MM.1S (cell line): ENCODE data around the gene PTPRK.

Source experiments
- DNase-seq: peaks from one replicate; pipeline ENCODE4 v3.0.0-alpha.2; 2015
- H2AFZ ChIP-seq: fragments of 300-600 bp; sonication (generic); 2 replicates; pipeline ENCODE4 v1.6.0; 2016; ENCODE audit warnings: antibody characterized with exemption, low read length
- H3F3A ChIP-seq: fragments of 300-600 bp; sonication (generic); 2 replicates; pipeline ENCODE4 v1.6.1; 2016; ENCODE audit warnings: mild to moderate bottlenecking, antibody characterized with exemption, low read length, moderate library complexity, mixed read lengths; ENCODE audit not compliant: insufficient read depth
- H3K27ac ChIP-seq: fragments of 300-600 bp; sonication (generic); 2 replicates; pipeline ENCODE4 v1.5.1; 2016; ENCODE audit warnings: mild to moderate bottlenecking, low read length
- H3K27me3 ChIP-seq: fragments of 300-600 bp; sonication (generic); replicated peaks from 2 replicates; pipeline ENCODE4 v1.6.0; 2016; ENCODE audit warnings: low read length; ENCODE audit not compliant: insufficient read depth
- H3K36me3 ChIP-seq: fragments of 300-600 bp; sonication (generic); replicated peaks from 2 replicates; pipeline ENCODE4 v1.6.1; 2016; ENCODE audit warnings: mild to moderate bottlenecking, low read length, mixed read lengths; ENCODE audit not compliant: insufficient read depth
- H3K4me1 ChIP-seq: fragments of 300-600 bp; sonication (generic); 2 replicates; pipeline ENCODE4 v1.6.1; 2016; ENCODE audit warnings: low read length, mixed read lengths
- H3K4me2 ChIP-seq: fragments of 300-600 bp; sonication (generic); 2 replicates; pipeline ENCODE4 v1.6.0; 2016; ENCODE audit warnings: low read depth, low read length
- H3K4me3 ChIP-seq: fragments of 300-600 bp; sonication (generic); 2 replicates; pipeline ENCODE4 v1.5.1; 2016; ENCODE audit warnings: low read length, mixed read lengths
- H3K79me2 ChIP-seq: fragments of 300-600 bp; sonication (generic); 2 replicates; pipeline ENCODE4 v1.6.1; 2016; ENCODE audit warnings: mixed run types, low read length, mixed read lengths
- H3K9ac ChIP-seq: fragments of 300-600 bp; sonication (generic); 2 replicates; pipeline ENCODE4 v1.6.1; 2016; ENCODE audit warnings: low read length, mixed read lengths
- H3K9me2 ChIP-seq: fragments of 300-600 bp; sonication (generic); replicated peaks from 2 replicates; pipeline ENCODE4 v1.6.1; 2016; ENCODE audit warnings: mild to moderate bottlenecking, low read length, mixed read lengths; ENCODE audit not compliant: insufficient read depth
- H3K9me3 ChIP-seq: fragments of 300-600 bp; sonication (generic); replicated peaks from 2 replicates; pipeline ENCODE4 v1.6.1; 2016; ENCODE audit warnings: mild to moderate bottlenecking, low read length, mixed read lengths; ENCODE audit not compliant: insufficient read depth
- H4K20me1 ChIP-seq: fragments of 300-600 bp; sonication (generic); 2 replicates; pipeline ENCODE4 v1.6.1; 2016; ENCODE audit warnings: mild to moderate bottlenecking, low read length, moderate library complexity, mixed read lengths; ENCODE audit not compliant: insufficient read depth
- CTCF ChIP-seq: fragments of 300-600 bp; sonication (generic); IDR thresholded peaks from 2 replicates; pipeline ENCODE4 v1.5.1; 2016; ENCODE audit warnings: antibody characterized with exemption, low read length, mixed read lengths
- EZH2 ChIP-seq: fragments of 300-600 bp; sonication (generic); optimal IDR thresholded peaks from 2 replicates; pipeline ENCODE3; 2017; ENCODE audit warnings: low read depth, mild to moderate bottlenecking, antibody characterized with exemption, low read length, mixed read lengths
- EZH2phosphoT487 ChIP-seq: fragments of 300-600 bp; sonication (generic); IDR thresholded peaks from 2 replicates; pipeline ENCODE4 v1.6.1; 2018; ENCODE audit warnings: antibody characterized with exemption, low read length

The PTPRK gene

GRCh38 chr6:128516514-128516898 is 3.9 kb downstream of the PTPRK start:
- TF ChIP-seq EZH2 (no peak), EZH2phosphoT487 (no peak), CTCF (no peak)
- Histone ChIP-seq H3K9me3 (no peaks in the 10 kb centered on the region), H3K9me2 (no peaks in the 10 kb centered on the region), H3K4me3 (no peak overlapping the region), H3K27me3 (no peaks in the 10 kb centered on the region), H4K20me1 (no peaks in the 10 kb centered on the region), H3K9ac (no peak overlapping the region), H2AFZ (no peak overlapping the region), H3K79me2 (peaks cover 7% of the 10 kb centered on the region), H3K4me1 (peaks cover 5% of the 10 kb centered on the region; the same call in 1 of the 2 replicates), H3K4me2 (no peak overlapping the region), H3K36me3 (no peaks in the 10 kb centered on the region), H3F3A (0 out of 2 replicates have a peak, but pooled peaks cover 2% of the 10 kb centered on the region), H3K27ac (no peak overlapping the region)
- peak; percentile 6 for DNase-seq

- Histone ChIP-seq H3K27me3 (no peaks in the 10 kb centered on the region), H3F3A (0 out of 2 replicates have a peak, but pooled peaks cover 2% of the 10 kb centered on the region), H3K36me3 (no peaks in the 10 kb centered on the region), H3K27ac (no peak overlapping the region), H3K4me2 (no peak overlapping the region), H3K9me2 (no peaks in the 10 kb centered on the region), H3K4me1 (no peaks in the 10 kb centered on the region), H4K20me1 (no peaks in the 10 kb centered on the region), H2AFZ (no peak overlapping the region), H3K9me3 (no peaks in the 10 kb centered on the region), H3K4me3 (no peak overlapping the region), H3K9ac (no peak overlapping the region), H3K79me2 (peaks cover 9% of the 10 kb centered on the region)
- TF ChIP-seq EZH2 (no peak), EZH2phosphoT487 (no peak), CTCF (no peak)
- DNase-seq: no peak
These were observed 4.6 kb downstream of the PTPRK start for GRCh38 chr6:128515550-128516513.

GRCh38 chr6:128513878-128514277 is 6.5 kb downstream of the PTPRK start:
- H3K27me3 ChIP-seq: no peaks in the 10 kb centered on the region
- H3K4me3 ChIP-seq: no peak overlapping the region
- no peaks in the 10 kb centered on the region for H3F3A ChIP-seq
- no peak for DNase-seq
- H3K9me3 ChIP-seq: no peaks in the 10 kb centered on the region
- no peaks in the 10 kb centered on the region for H4K20me1 ChIP-seq
- no peaks in the 10 kb centered on the region for H3K9me2 ChIP-seq
- H3K27ac ChIP-seq: no peak overlapping the region
- no peak overlapping the region for H3K9ac ChIP-seq
- H3K36me3 ChIP-seq: no peaks in the 10 kb centered on the region
- no peak for TF ChIP-seq CTCF
- no peak for TF ChIP-seq EZH2phosphoT487
- no peak for TF ChIP-seq EZH2
- H2AFZ ChIP-seq: no peak overlapping the region
- peaks cover 9% of the 10 kb centered on the region for H3K79me2 ChIP-seq
- H3K4me1 ChIP-seq: no peaks in the 10 kb centered on the region
- no peak overlapping the region for H3K4me2 ChIP-seq
